Prostate gland (tissue), 1 donor: ENCODE measurements around the gene FEM1A.

Experiments
- POLR2A ChIP-seq: fragments of 450-650 bp; IDR thresholded peaks from one replicate; pipeline ENCODE4 v1.6.1; 2016; ENCODE audit warnings: antibody characterized with exemption, mild to moderate bottlenecking
- POLR2AphosphoS5 ChIP-seq: sonication (generic); formaldehyde crosslinking; IDR thresholded peaks from one replicate; pipeline ENCODE4 v1.6.1; 2017; ENCODE audit warnings: antibody characterized with exemption

DNA sequence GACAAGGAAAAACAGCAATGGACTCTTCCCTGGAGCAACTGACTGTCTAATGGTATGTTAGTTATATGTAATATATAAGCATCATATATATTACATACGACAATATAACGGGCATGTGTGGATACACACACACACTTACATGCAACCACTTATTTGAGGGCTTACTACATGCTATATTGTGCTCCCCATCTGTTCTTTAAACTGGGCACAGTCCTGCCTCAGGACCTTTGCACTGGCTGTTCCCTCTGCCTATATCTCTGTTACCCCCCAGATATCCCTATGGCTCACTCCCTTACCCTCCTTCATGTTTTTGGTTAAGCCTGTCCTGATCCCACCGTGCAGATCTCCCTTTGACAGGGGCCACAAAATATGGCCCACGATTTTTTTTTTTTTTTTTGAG lies 29.7 kb downstream of the FEM1A start:
- TF ChIP-seq POLR2AphosphoS5 (no peak), POLR2A (no peak)
